ENCODE data around the gene NOD2. TPM values are rescaled to one million over a fixed set of nuclear protein-coding genes. Genes with fewer than 3 reads are reported as not detected.

Gene NOD2
- total RNA-seq, 1 experiment from 2014 or later: 0.11 TPM

- ATAC-seq (no peak), DNase-seq (ENCODE audit: low spot score) (no peak)
- no peaks in the 10 kb centered on the region for H3K36me3 Mint-ChIP-seq
- POLR2A ChIA-PET: no interaction called here
- H3K27ac Mint-ChIP-seq: no peak overlapping the region
- no peaks in the 10 kb centered on the region for H3K4me1 Mint-ChIP-seq
- TF ChIP-seq ZNF317 (CRISPR knock-in tag; IDR thresholded peaks at IDR 0.05; ENCODE audit: borderline replicate concordance, low read depth) (no peak), GRHL2 (CRISPR knock-in tag; IDR thresholded peaks at IDR 0.05; ENCODE audit: insufficient replicate concordance, severe bottlenecking) (no peak), HMGXB4 (CRISPR knock-in tag; IDR thresholded peaks at IDR 0.05) (no peak), ERG (CRISPR knock-in tag; IDR thresholded peaks at IDR 0.05) (no peak), NFYB (CRISPR knock-in tag; conservative IDR thresholded peaks at IDR 0.05; ENCODE audit: low read depth) (no peak), CREB1 (CRISPR knock-in tag; IDR thresholded peaks at IDR 0.05) (no peak), SP1 (CRISPR knock-in tag; conservative IDR thresholded peaks at IDR 0.05) (no peak), FOXP4 (CRISPR knock-in tag; IDR thresholded peaks at IDR 0.05) (no peak), JUN (CRISPR knock-in tag; IDR thresholded peaks at IDR 0.05) (no peak), AR (CRISPR knock-in tag; IDR thresholded peaks at IDR 0.05) (no peak), GTF2I (CRISPR knock-in tag; conservative IDR thresholded peaks at IDR 0.05) (no peak), AFF4 (CRISPR knock-in tag; IDR thresholded peaks at IDR 0.05; ENCODE audit: borderline replicate concordance) (no peak), TP53 (CRISPR knock-in tag; IDR thresholded peaks at IDR 0.05) (no peak), SMAD4 (CRISPR knock-in tag; IDR thresholded peaks at IDR 0.05) (no peak), USF2 (CRISPR knock-in tag; IDR thresholded peaks at IDR 0.05) (no peak)
- no peak overlapping the region for H3K4me3 Mint-ChIP-seq
- no peaks in the 10 kb centered on the region for H3K9me3 Mint-ChIP-seq
- peaks cover 30% of the 10 kb centered on the region for H3K27me3 Mint-ChIP-seq (ENCODE audit: low read depth)
- CTCF ChIA-PET: interaction anchor here (1.1 to 1.5 kb wide), 3 partner anchors 12 to 116 kb away, joined by 3 to 4 read pairs (median 4); no protein-coding TSS in a partner anchor
Observed at GRCh38 chr16:50690177-50690576, 3.2 kb upstream of the NOD2 start.
